Nucleus accumbens (tissue), 56 donors: ENCODE data around the gene LAMTOR3.

Source experiments
- DNase-seq, 56 donors: peaks; one replicate each; lab custom pipeline; 2025; lab: John Stamatoyannopoulos, UW

The LAMTOR3 gene

GRCh38 chr4:99894161-99894997 is at the start of gene LAMTOR3:
Gene LAMTOR3, minus strand, starts transcription at chr4:99894427. Its CDS starts 464 bp downstream, at chr4:99893963.
- DNase-seq, result peak; percentile 59 to 94 (median 86)

DNA sequence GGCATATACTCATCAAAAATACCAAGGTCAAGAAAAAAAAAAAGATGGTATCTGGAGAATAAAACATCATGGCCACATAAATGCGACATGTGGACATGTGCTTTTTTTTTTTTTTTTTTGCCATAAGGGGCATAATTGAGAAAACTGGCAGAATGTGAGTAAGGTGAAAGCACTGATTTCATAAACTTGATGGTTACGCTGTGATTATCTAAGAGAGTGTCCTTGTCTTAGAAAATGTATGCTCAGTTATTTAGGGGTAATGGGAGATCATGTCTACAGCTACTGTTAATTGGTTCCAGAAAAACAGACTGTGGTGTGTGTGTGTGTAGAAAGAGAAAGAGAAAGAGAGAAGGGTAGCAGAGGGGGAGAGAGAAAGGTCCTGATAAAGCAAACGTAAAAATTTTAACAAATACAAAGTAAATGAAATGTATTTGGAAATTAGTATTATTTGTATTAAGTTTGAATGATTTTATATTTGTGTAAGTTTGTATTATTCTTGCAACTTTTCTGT is 44.1 kb upstream of the LAMTOR3 start:
- DNase-seq, result no peak

DNA sequence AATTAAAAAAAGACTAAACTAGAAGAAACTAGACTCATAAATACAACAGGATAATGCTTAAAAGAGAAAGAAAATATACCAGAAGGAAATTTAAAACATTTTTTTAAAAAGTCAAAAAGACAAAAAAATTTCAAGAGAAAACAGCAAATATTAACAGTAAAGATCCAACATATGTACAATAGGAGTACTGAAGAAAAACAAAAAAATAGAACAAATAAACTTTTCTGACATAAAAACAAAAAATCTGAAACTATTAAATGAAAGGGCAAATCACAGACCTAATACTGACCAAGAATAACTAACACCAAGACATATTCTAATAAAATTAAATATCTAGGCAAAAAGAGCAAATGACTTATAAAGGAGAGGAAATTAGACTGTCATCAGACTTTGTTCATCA is 40.7 kb upstream of the LAMTOR3 start:
- no peak for DNase-seq

DNA sequence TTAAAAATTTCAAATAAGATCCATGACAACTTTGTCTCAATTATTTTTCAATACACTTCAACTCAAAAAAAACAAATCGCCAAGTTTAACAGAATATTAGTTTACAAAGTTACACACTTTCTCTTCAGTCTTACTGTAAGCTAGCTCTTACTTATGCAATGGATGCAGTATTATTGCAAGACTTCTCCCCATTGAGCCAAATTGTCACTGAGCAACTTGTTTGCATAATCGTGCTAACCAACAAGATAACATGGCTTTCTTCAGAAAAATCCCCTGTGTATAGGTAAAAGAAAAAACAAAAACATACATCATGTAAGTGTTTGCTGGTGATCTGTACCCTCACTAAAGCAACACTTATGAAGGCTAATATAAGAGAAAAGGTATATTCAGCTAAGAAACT is 33.3 kb upstream of the LAMTOR3 start:
- no peak for DNase-seq

GRCh38 chr4:99921174-99921573 is 26.9 kb upstream of the LAMTOR3 start:
- no peak for DNase-seq

DNA sequence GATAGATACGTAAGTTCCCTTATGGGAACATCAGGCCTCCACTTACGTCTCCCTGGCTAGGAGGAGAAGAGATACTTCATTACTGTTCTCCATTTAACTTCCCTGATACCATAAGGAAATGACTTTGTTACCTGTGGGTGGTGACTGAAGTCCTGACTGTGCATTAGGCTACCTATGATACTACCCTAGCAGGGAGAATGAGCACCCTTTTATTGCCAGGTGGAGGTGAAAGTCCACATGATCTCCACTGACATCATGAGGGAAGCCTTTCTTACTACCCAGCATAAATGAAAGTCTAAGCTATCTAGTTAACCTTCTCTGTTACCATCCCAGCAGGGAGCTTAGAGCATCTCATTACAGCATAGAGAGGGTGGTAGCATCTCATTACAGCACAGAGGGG is 24.4 kb upstream of the LAMTOR3 start:
- no peak for DNase-seq

DNA sequence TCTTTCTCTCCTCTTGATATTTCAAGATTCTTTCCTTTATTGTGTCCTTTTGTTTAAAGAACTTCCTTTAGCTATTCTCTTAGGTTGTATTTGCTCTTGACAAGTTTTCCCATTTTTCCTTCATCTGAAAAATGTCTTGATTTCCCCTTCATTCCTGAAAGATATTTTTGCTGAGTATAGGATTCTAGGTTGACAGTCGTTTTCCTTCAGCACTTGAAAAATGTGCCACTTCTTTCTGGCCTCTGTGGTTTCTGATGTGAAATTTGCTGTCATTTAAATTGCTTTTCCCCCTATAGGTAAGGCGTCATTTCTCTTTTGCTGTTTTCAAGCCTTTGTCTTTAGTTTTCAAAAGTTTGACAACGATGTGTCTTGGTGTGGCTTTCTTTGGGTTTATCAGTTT is 23.3 kb upstream of the LAMTOR3 start:
- DNase-seq, result no peak

- DNase-seq, result no peak
Measured at GRCh38 chr4:99915449-99915848, 21.2 kb upstream of the LAMTOR3 start.

GRCh38 chr4:99894998-99895397 is 771 bp upstream of the LAMTOR3 start:
- DNase-seq, result peak in 2 of 56 donors; percentile 4

- peak in 2 of 56 donors; percentile 32 to 34 for DNase-seq
Measured at GRCh38 chr4:99893839-99894160, 427 bp downstream of the LAMTOR3 start.

DNA sequence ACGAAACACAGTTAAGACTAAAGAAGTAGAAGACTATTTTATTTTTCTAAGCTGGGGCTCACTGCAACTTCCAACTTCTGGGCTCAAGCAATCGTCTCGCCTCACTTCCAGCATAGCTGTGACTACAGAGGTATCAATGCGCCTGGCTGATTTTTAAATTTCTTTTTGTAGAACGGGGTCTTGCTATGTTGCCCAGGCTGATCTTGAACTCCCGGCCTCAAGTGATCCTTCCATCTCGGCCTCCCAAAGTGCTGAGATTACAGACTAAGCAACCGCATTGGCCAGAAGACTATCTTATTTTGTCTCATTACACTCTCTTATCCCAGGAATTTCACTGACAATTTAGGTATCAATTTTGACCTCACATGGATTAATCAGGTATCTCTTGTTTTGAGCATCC is 1.2 kb downstream of the LAMTOR3 start:
- DNase-seq, result no peak

DNA sequence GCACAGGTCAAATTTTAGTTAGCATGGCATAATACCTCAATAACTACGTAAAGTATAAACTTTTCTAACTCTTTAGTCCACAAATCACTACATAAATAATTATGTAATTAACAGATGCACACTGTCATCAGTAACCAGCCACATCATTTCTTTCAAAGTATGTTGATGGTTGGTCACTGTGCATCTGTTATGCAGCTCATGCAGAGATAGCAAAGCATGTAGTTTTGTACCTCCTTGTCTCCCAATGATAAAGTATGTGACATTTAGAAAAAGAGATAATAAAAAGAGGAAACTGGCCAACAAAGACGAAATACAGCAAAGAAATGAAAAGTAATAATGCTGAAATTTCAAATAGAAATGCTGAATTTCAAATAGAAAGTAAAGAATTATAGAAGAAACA is 2.9 kb downstream of the LAMTOR3 start:
- no peak for DNase-seq

DNA sequence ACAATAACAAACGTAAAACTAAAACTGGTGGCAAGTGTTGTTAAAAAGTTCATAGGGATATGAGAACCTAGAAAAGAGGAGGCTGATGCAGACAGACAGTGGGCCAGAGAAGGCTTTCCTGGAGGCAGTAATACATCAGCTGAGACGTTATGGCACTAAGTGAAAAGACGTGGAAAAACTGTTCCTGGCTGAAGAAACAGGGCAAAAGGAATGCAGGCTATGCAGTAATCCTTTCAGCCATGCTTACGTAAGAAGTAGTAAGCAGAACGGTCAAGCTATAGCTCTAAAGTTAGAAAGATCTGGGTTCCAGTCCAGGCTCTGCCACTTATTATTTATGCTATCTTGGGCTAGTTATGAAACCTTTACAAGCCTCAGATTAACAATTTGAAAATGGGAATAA is 6.4 kb downstream of the LAMTOR3 start:
- no peak for DNase-seq

DNA sequence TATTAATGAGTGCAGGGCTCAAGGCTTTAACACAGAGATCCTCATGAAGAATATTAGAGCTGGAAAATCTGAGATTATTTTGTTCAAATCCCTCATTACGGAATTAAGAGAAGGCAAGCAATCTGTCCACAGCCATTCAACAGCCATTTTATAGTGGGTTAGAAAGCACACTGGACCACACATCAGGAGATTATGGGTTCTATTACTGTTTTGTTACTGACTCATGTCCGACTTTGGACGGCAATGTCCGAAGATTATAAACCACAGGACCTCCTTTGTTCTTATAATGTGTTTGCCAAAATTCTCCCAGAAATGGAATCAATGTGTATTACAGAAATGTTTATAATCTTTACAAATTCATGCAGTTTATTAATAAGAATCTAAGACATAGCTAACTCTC is 8.1 kb downstream of the LAMTOR3 start:
- no peak for DNase-seq

DNA sequence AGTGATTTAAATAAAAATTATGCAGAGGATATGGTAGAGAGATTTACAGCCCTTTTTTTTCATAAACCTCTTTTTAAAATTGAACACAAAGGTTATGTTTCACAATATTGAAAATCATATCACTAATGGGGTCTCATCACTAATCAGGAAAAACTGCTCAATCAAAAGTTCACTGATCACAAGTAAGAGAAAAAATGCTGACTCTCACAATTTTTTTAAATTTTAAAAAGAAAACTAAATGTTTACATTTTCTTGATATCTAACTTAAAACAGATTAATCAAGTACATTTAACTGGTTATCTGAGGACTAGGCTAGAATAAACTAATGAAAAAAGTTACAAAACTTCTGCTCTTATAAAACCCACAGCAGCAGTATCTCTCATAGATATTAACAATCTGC is 8.5 kb downstream of the LAMTOR3 start:
- no peak for DNase-seq

DNA sequence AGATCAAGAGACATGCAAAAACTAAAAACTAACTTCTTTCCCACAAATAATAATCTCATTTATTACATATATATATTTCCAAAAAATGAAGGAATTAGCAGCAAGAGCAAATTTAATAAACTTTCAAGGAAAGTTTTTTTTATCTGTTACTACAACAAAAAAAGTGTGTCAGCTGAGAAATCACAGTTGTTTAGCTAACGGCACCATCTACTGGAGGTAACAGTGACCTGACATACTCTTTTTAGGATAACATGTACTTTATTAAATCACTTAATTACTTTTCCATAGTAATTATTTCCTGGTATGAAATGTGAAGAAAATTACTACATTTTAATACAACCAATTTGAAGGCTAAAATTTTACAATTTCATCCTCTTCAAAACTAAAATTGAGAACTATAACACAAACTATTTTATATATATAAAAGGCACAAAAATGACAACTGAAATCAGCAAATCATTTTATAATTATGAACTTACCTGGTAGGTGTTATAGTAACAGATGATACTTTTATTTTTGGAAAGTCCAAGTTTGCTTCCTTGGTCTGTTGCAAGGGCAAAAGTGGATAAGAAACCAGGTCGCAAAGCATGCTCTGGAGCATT is 9.1 kb downstream of the LAMTOR3 start:
- DNase-seq, result no peak

GRCh38 chr4:99879458-99879857 is 14.8 kb downstream of the LAMTOR3 start:
- DNase-seq, result no peak

- no peak for DNase-seq
Measured at GRCh38 chr4:99878604-99879003, 15.6 kb downstream of the LAMTOR3 start.

DNA sequence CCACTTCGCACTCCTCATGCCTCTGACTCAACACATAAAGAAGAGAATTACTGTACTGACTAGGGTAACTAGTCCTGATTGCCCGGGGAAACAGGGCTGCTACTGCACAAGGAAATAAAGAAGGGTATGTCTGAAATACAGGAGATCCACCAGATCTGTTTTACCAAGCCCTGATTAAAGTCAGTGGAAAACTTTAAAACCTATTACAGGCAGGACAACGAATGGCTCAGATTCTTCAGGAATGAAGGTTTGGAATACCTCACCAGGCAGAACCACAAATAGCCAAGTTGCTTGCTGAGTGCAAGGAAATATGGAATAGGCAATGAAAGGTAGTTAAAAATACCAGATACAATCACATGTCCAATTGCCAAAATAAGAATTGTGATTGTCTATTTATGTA is 17.3 kb downstream of the LAMTOR3 start:
- no peak for DNase-seq

- no peak for DNase-seq
Measured at GRCh38 chr4:99875071-99875470, 19.2 kb downstream of the LAMTOR3 start.

DNA sequence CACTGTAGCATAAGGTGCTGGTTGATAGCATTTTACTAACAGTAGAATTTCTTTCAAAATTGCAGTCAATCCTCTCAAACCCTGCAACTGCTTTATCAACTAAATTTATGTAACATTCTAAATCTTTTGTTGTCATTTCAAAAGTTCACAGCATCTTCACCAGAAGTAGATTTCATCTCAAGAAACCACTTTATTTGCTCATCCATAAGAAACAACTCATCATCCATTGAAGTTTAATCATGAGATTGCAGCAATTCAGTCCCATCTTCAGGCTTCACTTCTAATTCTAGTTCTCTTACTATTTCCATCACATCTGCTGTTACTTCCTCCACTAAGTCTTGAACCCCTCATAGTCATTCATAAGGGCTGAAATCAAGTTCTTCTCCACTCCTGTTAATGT is 21.7 kb downstream of the LAMTOR3 start:
- DNase-seq, result no peak

DNA sequence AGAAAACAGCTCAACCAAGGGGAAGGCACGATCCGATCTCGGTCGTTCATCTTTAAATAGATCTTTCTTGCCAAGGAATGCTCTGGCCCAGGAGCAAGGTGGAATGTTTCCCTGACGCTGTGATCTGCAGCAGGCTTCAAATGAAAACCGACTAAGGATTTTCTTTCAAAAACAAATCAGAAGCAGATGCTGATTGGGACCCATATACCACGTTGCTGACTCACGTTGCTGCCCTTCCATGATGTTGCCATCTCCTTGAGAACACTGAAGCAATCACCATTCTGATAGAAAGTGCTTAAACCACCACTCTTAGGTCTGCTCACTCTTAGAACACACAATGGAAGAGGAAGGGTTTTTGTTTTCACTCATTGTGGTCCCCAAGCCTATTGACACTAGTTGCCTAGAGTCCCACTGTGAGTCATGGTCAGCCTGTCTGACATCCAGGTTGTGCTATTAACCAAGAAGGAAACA is 26.1 kb downstream of the LAMTOR3 start:
- DNase-seq, result no peak
